ENCODE data around the gene PLAC1.

Gene PLAC1

DNA sequence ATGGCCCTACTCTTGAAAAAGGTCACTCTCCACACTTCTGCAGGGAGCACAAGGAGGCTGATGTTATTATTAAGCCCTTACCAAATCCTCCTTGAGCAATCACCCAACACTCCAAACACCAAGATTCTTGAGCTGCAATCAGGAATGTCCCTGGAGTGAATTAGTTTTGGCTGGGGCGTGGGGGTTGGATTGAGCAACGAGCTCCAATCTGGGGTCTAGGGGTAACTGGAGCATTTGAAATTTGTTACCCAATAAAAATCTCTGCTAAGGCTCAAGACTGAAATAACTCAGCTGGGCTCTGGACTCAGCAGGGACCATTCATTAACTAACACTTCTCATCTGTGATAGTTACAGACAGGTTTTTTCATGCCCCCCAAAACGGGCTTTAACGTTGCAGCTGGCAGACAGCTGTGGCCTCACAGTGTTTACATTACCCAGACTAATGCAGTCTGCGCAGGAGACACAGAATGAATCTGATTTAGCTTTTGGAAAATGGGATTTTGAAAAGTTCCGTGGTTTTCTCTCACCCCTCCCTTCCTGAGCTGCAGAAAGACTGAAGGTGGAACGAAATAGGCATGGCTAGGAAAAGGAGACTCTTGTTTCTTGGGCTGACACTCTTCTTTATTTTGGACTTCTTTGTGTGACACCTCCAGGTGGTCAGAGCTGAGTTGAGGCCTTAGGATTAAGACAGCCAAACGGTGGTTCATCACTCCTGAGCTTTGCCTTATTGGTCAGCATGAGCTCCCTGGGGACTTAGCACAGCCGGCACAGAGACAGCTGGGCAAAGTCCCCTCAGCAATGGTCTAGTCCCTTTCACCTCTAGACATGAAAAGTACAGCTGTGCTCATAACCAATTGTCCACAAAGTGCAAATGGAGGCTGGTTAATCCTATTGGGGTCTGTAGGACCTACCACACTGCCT is 26.6 kb downstream of the PLAC1 start:
- peak; percentile 82 for DNase-seq (ENCODE audit: low read depth)

- no peak for DNase-seq (ENCODE audit: low read depth)
Measured at GRCh38 chrX:134628663-134629062, 29.6 kb downstream of the PLAC1 start.

- no peak for DNase-seq (ENCODE audit: low read depth)
Measured at GRCh38 chrX:134626434-134626833, 31.8 kb downstream of the PLAC1 start.

DNA sequence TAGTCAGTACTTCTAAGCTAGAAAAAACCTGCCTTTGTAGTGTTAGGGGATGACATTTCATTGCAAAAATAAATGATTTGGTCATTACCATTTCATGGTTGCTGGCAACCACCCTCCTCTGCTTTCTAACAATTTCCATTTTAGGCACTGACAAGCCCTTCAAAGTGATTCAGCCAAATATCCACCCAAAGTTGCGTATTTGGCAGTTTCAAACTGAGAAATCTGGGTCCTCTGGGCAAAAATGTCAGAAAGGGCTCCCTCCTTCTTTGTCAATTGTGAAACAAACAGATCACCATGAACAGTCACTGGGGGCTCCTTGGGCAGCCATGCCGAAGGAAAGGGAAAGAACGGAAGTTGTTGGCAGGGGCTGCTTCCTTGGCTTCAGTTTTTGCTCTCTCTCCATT is 33.0 kb downstream of the PLAC1 start:
- no peak for DNase-seq (ENCODE audit: low read depth)

DNA sequence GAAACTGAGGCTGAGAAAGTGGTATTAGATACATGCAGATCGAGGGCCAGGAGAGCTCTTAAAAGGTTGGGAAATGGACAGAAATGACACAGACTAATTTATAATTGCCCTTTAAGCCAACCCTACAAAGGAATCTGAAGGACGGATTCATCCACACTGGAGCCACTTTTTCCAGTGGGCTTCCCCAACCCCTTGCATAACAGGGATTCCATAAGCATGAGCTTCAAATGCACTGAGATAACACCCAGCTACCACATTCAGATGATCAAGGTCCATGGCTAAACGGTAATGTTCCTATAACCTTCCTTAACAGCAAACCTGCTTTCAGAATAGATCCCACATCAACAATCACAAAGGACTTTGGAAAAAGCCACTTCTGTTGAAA is 34.2 kb downstream of the PLAC1 start:
- DNase-seq (ENCODE audit: low read depth), result no peak

GRCh38 chrX:134623293-134624045 is 34.8 kb downstream of the PLAC1 start:
- DNase-seq (ENCODE audit: low read depth), result no peak

GRCh38 chrX:134622813-134623185 is 35.5 kb downstream of the PLAC1 start:
- DNase-seq (ENCODE audit: low read depth), result no peak

GRCh38 chrX:134622056-134622812 is 36.0 kb downstream of the PLAC1 start:
- peak; percentile 74 for DNase-seq (ENCODE audit: low read depth)

DNA sequence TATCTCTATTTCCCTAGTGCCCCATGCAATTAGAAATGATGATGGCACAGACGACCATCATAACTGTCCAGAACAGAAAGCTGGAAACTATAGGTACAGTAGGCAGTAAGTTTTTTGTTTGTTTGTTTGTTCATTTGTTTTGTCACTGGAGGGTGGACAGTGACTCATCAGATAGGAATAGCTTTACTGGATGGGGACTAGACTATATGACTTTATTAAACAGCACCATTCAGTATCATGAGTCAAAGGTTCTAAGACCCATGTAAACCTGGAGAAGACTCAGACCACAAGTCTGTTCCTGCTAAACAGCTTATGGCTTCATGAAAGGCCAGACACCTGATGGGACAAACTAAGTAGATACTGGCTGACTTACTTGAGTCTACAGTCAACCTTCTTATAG is 38.4 kb downstream of the PLAC1 start:
- DNase-seq (ENCODE audit: low read depth), result no peak

- DNase-seq (ENCODE audit: low read depth), result no peak
Measured at GRCh38 chrX:134613396-134613795, 44.9 kb downstream of the PLAC1 start.

DNA sequence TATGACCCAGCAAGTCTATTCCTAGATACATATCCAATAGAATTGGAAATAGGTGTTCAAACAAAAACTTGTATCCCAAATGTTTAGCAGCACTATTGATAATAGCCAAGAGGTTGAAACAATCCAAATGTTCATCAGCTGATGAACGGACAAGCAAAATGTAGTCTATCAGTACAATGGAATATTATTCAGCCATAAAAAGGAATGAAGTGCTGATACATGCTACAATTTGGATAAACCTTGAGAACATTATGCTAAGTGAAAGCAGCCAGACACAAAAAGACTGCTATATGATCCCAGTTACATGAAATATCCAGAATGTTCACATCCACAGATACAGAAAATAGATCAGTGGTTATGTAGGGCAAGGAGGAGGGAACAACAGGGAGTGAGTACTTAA is 50.1 kb downstream of the PLAC1 start:
- no peak for DNase-seq (ENCODE audit: low read depth)

GRCh38 chrX:134607523-134607922 is 50.7 kb downstream of the PLAC1 start:
- peak; percentile 39 for DNase-seq (ENCODE audit: low read depth)

DNA sequence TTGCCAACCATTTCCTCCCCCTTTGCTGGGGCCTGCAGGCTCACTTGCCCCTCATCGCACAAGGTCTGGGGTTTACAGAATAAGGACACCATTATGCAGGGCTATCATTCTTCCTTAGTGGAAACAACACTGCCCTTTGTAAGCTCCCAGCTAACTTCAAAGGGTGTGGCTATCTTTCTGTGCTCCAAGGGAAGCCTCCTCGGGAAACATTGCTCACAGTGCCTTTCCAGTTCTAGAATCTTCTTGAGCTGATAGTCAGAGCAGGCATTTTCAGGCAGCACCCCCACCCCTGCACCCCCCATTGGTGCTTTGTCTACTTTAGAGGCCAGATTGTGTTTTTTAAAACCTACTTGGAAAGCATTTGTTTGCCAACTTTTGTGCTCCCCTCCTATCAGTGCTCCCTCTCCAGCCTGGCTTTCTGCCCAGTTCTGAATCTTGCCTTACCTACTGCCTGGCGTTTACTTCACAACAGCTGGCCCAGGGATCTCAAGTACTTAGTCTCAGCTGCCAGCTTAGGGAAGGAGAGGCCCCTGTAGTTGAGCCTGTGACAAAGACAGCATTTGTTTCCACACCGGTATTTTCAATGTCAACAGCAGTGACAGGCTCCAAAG is 53.5 kb downstream of the PLAC1 start:
- peak; percentile 54 for DNase-seq (ENCODE audit: low read depth)

GRCh38 chrX:134603806-134604700 is 54.2 kb downstream of the PLAC1 start:
- peak; percentile 92 for DNase-seq (ENCODE audit: low read depth)

DNA sequence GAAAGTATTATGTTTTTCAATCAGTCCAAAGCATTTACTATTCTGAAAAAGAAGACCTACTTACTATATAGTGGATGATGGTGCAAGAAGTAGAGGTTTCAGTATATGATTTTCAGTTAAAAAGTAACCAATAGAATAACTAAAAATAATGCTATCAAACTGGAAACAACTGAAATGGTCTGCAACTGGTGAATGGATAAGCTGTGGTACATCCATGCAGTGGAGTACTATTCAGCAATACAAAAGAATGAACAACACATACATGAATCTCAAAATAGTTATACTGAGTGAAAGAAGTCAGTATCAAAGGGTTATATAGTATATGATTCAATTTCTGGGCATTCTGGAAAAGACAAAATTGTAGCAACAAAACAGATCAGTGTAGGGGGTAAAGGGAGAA is 55.9 kb downstream of the PLAC1 start:
- DNase-seq (ENCODE audit: low read depth), result no peak

GRCh38 chrX:134601240-134601765 is 57.0 kb downstream of the PLAC1 start:
- DNase-seq (ENCODE audit: low read depth), result no peak

DNA sequence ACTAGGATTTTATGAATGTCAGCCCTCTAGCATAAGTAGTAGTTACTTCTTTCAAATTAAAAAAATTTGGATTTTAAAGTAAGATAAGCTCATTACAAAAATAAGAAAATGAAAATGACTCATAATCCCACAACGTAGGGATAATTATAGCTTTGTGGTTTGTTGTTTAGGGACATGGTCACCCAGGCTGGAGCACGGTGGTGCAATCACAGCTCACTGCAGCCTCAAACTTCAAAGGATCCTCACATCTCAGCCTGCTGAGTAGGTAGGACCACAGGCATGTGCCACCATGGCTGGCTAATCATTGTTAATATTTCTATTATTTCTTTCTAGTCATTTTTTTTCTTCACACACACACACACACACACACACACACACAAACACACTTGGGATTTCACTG is 57.6 kb downstream of the PLAC1 start:
- no peak for DNase-seq (ENCODE audit: low read depth)

DNA sequence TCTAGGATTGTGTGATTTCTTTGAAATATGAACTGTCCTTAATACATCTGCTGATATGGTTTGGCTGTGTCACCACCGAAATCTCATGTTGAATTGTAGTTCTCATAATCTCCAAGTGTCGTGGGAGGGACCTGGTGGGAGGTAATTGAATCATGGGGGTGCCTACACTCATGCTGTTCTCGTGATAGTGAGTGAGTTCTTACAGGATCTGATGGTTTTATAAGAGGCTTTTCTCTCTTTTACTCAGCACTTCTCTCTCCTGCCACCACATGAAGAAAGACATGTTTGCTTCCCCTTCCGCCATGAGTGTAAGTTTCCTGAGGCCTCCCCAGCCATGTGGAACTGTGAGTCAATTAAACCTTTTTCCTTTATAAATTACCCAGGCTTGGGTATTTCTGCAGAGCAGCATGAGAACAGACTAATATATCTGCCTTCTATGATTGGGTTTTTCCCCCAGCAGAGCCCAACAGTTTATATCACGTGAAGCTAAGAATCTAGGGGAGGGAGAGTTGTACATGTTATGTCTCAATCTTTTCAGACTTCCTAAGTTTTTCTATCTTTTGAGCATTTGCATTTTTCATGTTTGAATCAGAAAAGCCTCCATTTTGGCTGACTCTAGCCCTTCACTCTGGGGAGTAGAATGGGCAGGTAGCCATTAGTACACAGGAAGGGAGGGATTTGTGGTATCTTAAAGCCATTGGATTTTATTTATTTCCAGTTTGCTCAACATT is 58.9 kb downstream of the PLAC1 start:
- peak; percentile 85 for DNase-seq (ENCODE audit: low read depth)

- DNase-seq (ENCODE audit: low read depth), result no peak
Measured at GRCh38 chrX:134592303-134592702, 66.0 kb downstream of the PLAC1 start.

- DNase-seq (ENCODE audit: low read depth), result no peak
Measured at GRCh38 chrX:134591502-134591901, 66.8 kb downstream of the PLAC1 start.

Measured in fibroblast of the conjunctiva (primary cell).